HCT116 (cell line): ENCODE measurements around the gene VMP1.
"Not testable (repeated sequence)": the region's sequence is repeated elsewhere in the genome, so short reads cannot be mapped to it uniquely, and the experiment has no call there.

Source experiments
- EZH2 ChIP-seq: fragments of 200-600 bp; sonication (generic); IDR thresholded peaks from 2 replicates; pipeline ENCODE4 v1.6.1; 2017; ENCODE audit warnings: antibody characterized with exemption, mixed run types
- POLR2A ChIP-seq: IDR thresholded peaks from 2 replicates; pipeline ENCODE4 v1.7.0; 2011; ENCODE audit warnings: borderline replicate concordance; ENCODE audit not compliant: insufficient read depth, insufficient read length; ENCODE audit errors: extremely low read depth
- RAD21 ChIP-seq: IDR thresholded peaks from 2 replicates; pipeline ENCODE4 v1.6.1; 2012; ENCODE audit warnings: low read depth, mild to moderate bottlenecking
- SP1 ChIP-seq: IDR thresholded peaks from 2 replicates; pipeline ENCODE4 v1.6.1; 2012; ENCODE audit warnings: low read depth
- ZNF274 ChIP-seq: fragments of 200-500 bp; sonication (Bioruptor generic); IDR thresholded peaks from 2 replicates; pipeline ENCODE4 v1.6.1; 2014; ENCODE audit warnings: mild to moderate bottlenecking, low read depth, low read length, inconsistent platforms

- not testable (repeated sequence) for TF ChIP-seq RAD21, ZNF274, POLR2A, SP1, EZH2
Measured at GRCh38 chr17:59792458-59792823, 85.0 kb downstream of the VMP1 start.
